DND-41 (cell line): ENCODE results near the gene MUCL3.

Experiments
- ATAC-seq: fragments of 200-7000 bp; cut with Tn5 transposase; 3 replicates; pipeline ENCODE4 v1.9.1; 2021; ENCODE audit warnings: low read depth; ENCODE audit not compliant: insufficient read depth
- DNase-seq: peaks from one replicate; pipeline ENCODE4 v3.0.0-alpha.2; 2020
- H2AFZ ChIP-seq: 2 replicates; pipeline ENCODE4 v1.6.0; 2012; ENCODE audit warnings: low read depth, low read length
- H3K27ac ChIP-seq: 2 replicates; pipeline ENCODE4 v1.5.1; 2012; ENCODE audit warnings: low read length, inconsistent platforms
- H3K27me3 ChIP-seq: fragments of 200-600 bp; sonication (generic); 2 replicates; pipeline ENCODE4 v1.6.0; 2012; ENCODE audit warnings: low read length, mild to moderate bottlenecking, inconsistent platforms; ENCODE audit not compliant: insufficient read depth, poor library complexity
- H3K36me3 ChIP-seq: 2 replicates; pipeline ENCODE4 v1.5.1; 2012; ENCODE audit warnings: low read length, inconsistent platforms; ENCODE audit not compliant: insufficient read depth
- H3K4me1 ChIP-seq: 2 replicates; pipeline ENCODE4 v1.5.1; 2012; ENCODE audit warnings: mild to moderate bottlenecking, low read length; ENCODE audit not compliant: insufficient read depth
- H3K4me2 ChIP-seq: 2 replicates; pipeline ENCODE4 v1.6.0; 2012; ENCODE audit warnings: mild to moderate bottlenecking, moderate library complexity, low read length, inconsistent platforms; ENCODE audit not compliant: insufficient read depth
- H3K4me3 ChIP-seq, 2 experiments: fragments of 200-600 bp in 1 of 2; shearing (Covaris generic) in 1 of 2; 2 replicates each; pipeline ENCODE4 v1.5.1; 2012 to 2016; ENCODE audit warnings: inconsistent platforms in 2 of 2, low read length in 2 of 2, mild to moderate bottlenecking in 2 of 2, low read depth in 1 of 2, moderate library complexity in 1 of 2
- H3K79me2 ChIP-seq: 2 replicates; pipeline ENCODE4 v1.6.0; 2012; ENCODE audit warnings: low read length, inconsistent platforms; ENCODE audit not compliant: insufficient read depth
- H3K9ac ChIP-seq: 2 replicates; pipeline ENCODE4 v1.6.0; 2012; ENCODE audit warnings: low read depth, mild to moderate bottlenecking, inconsistent platforms, low read length, moderate library complexity
- H3K9me3 ChIP-seq: 2 replicates; pipeline ENCODE4 v1.5.1; 2012; ENCODE audit warnings: low read length, moderate library complexity, mild to moderate bottlenecking, inconsistent platforms; ENCODE audit not compliant: insufficient read depth, severe bottlenecking
- H4K20me1 ChIP-seq: 2 replicates; pipeline ENCODE4 v1.6.0; 2012; ENCODE audit warnings: low read length; ENCODE audit not compliant: insufficient read depth
- EZH2 ChIP-seq: IDR thresholded peaks from 3 replicates; pipeline ENCODE4 v1.6.1; 2012; ENCODE audit warnings: borderline replicate concordance, low read depth, mild to moderate bottlenecking, moderate library complexity, low read length, inconsistent platforms; ENCODE audit not compliant: severe bottlenecking
- TF ChIP-seq, protein P1 (sequence below): IDR thresholded peaks from 2 replicates; pipeline ENCODE4 v1.5.1; 2012; ENCODE audit warnings: borderline replicate concordance, low read length, moderate library complexity, mild to moderate bottlenecking; ENCODE audit not compliant: poor library complexity, severe bottlenecking; ENCODE audit errors: extremely low read depth

Gene MUCL3

DNA sequence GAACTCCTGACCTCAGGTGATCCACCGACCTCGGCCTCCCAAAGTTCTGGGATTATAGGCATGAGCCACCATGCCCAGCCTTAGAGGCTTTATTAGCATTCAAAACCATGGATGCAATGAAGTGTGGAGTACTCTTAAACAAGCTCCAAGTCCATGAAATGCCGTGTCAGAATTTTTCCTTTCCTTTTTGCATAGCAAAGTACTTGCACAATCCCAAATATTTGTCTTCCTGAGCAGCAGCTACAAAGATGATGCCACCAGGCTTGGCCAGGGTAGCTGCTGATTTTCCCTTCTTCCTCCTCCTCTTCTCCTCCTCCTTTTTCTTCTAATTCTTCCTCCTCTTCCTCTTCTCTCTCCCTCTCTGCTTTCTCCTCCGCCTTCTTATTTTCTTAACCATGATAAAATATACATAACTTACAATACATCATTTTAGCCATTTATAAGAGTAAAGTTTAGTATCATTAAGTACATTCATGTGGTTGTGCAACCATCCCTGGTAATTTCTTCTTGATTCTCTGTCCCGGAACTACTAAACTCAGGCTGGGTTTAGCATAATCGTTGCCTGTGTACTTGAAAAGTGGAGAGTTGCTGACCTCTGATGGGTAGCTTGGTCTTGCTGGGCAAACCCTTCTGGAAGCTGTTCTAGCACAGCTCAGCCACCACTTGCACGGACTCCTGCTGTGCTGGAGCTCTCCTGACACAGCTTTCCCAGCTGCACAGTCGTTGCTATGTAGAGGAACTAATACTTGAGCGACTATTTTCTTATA lies 20.3 kb downstream of the MUCL3 start:
- Histone ChIP-seq H3K9me3 (no peaks in the 10 kb centered on the region), H3K79me2 (no peaks in the 10 kb centered on the region), H3K27ac (no peak overlapping the region), H3K36me3 (no peaks in the 10 kb centered on the region), H3K9ac (no peak overlapping the region), H2AFZ (no peak overlapping the region), H3K4me1 (peaks cover 6% of the 10 kb centered on the region), H4K20me1 (no peaks in the 10 kb centered on the region), H3K27me3 (peaks cover 33% of the 10 kb centered on the region), H3K4me3 (no peak overlapping the region), H3K4me2 (no peak overlapping the region)
- ATAC-seq (no peak), DNase-seq (no peak)
- no peak for TF ChIP-seq EZH2
- TF ChIP-seq, protein P1, sequence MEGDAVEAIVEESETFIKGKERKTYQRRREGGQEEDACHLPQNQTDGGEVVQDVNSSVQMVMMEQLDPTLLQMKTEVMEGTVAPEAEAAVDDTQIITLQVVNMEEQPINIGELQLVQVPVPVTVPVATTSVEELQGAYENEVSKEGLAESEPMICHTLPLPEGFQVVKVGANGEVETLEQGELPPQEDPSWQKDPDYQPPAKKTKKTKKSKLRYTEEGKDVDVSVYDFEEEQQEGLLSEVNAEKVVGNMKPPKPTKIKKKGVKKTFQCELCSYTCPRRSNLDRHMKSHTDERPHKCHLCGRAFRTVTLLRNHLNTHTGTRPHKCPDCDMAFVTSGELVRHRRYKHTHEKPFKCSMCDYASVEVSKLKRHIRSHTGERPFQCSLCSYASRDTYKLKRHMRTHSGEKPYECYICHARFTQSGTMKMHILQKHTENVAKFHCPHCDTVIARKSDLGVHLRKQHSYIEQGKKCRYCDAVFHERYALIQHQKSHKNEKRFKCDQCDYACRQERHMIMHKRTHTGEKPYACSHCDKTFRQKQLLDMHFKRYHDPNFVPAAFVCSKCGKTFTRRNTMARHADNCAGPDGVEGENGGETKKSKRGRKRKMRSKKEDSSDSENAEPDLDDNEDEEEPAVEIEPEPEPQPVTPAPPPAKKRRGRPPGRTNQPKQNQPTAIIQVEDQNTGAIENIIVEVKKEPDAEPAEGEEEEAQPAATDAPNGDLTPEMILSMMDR, result no peak

DNA sequence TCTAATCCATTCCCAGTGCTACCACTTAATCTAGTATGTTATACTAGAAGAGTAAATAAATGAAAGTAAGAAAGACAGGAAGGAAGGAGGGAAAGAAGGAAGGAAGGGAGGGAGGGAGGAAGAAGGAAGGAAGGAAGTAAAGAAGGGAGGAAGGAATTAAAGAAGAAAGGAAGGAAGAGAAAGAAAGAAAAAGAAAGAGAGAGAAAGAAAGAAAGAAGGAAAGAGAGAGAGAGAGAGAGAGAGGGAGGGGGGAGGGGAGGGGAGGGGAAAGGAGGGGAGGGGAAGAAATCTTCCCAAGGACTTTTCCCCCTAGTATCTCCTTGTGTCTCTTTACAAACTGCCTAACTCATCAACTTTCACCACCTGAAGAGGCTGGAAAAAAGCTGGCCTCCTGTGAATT lies 21.9 kb downstream of the MUCL3 start:
- ATAC-seq (no peak), DNase-seq (no peak)
- H3K4me1 ChIP-seq, result no peaks in the 10 kb centered on the region
- no peak overlapping the region for H3K4me3 ChIP-seq
- no peaks in the 10 kb centered on the region for H3K9me3 ChIP-seq
- TF ChIP-seq, protein P1, result no peak
- TF ChIP-seq EZH2, result no peak
- H2AFZ ChIP-seq, result no peak overlapping the region
- H3K27ac ChIP-seq, result no peak overlapping the region
- no peak overlapping the region for H3K4me2 ChIP-seq
- H3K27me3 ChIP-seq, result peaks cover 18% of the 10 kb centered on the region
- H3K9ac ChIP-seq, result no peak overlapping the region
- H4K20me1 ChIP-seq, result no peaks in the 10 kb centered on the region
- H3K79me2 ChIP-seq, result no peaks in the 10 kb centered on the region
- H3K36me3 ChIP-seq, result no peaks in the 10 kb centered on the region

DNA sequence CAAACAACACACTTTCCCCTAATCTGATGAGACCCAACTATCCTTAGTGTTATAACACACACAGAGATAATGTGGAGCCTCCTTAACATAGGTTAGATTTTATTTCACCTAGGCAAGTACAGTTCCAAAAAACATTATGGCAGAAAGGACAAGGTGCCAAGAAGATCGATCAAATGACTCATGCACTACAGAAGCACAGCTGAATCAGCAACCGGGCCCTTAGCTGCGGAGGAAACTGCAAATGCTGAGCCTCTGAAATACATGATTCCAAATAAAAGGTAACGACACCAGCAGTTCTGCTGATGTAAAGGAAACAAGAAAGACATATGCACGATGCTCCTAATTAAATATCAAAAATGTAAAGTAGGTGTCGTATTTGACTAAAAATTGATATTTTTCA lies 22.9 kb downstream of the MUCL3 start:
- peaks cover 15% of the 10 kb centered on the region for H3K27me3 ChIP-seq

More for the DNA sequence above, 22.9 kb downstream of the MUCL3 start:
- Histone ChIP-seq H3K27ac (no peak overlapping the region), H3K4me3 (no peak overlapping the region), H3K9ac (no peak overlapping the region), H3K9me3 (no peaks in the 10 kb centered on the region), H3K4me2 (no peak overlapping the region), H2AFZ (no peak overlapping the region), H3K4me1 (no peaks in the 10 kb centered on the region), H3K36me3 (no peaks in the 10 kb centered on the region), H4K20me1 (no peaks in the 10 kb centered on the region), H3K79me2 (no peaks in the 10 kb centered on the region)
- DNase-seq (no peak), ATAC-seq (no peak)
- TF ChIP-seq, protein P1, result no peak
- TF ChIP-seq EZH2, result no peak
